Stimulated activated CD8-positive, alpha-beta memory T cell treated with anti-CD3 and anti-CD28 coated beads, Interleukin-12 subunit alpha, Interleukin-12 subunit beta, amount 100 ng/mL, for 4 hours (primary cell): ENCODE measurements around the gene IQCK.

Source experiments
- DNase-seq: peaks from one replicate; pipeline ENCODE4 v3.0.0-alpha.2; 2020; ENCODE audit warnings: low read depth

Gene IQCK

DNA sequence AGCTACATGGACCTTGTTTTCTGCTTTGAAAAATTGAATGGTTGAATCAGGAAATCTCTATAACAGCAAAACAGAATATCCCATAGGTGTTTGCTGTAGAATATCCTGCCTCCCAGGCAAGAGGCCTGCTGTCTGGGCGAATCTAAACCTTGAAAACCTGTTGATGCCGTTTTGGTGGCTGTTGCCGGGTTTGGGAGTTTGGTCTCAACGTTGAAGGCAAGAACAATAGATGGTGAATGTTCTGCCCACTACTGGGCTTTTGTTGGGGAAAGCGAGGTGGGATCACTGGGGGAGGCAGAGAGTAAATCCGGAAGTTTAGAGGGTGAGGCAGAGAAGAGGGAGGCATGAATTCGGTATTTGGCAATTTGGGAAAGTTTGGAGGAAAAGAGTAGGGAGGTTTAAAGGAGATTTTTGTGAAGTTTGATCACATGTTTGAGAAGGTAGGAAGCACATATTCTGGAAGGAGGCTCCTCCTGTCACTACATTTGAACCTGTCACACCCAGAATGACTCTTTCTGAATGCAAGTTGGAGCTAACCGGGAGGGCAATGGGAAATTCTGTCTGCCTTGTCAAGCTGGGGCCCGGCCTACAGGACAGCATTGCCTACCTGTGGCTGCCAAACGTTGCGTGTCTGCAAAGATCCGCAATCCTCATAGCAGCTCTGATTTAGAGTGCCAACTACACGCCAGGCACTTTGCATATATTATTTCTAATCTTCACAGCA, 120.1 kb downstream of the IQCK start:
- no peak for DNase-seq

- no peak for DNase-seq
These were observed 122.5 kb downstream of the IQCK start for GRCh38 chr16:19840524-19841110.

DNA sequence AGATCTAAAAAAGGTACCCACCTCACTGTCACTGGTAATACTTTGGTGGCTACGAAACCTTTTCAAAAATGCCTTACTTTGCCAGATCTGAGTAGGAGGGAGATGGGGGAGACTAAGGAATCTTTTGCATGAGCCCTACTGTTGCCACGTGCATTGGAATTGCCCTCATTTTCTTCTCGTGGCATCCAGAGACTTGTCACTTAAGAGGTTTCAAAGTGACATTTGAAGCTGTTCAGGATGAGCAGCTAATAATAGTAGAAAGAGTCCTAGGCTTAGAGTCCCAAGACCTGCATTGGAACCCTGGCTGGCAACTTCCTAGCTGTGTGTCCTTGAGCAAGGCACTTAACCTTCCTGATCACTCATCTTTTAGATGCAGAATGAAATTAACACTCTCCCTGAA, 123.1 kb downstream of the IQCK start:
- no peak for DNase-seq

GRCh38 chr16:19842426-19843157, 124.5 kb downstream of the IQCK start:
- DNase-seq = no peak

DNA sequence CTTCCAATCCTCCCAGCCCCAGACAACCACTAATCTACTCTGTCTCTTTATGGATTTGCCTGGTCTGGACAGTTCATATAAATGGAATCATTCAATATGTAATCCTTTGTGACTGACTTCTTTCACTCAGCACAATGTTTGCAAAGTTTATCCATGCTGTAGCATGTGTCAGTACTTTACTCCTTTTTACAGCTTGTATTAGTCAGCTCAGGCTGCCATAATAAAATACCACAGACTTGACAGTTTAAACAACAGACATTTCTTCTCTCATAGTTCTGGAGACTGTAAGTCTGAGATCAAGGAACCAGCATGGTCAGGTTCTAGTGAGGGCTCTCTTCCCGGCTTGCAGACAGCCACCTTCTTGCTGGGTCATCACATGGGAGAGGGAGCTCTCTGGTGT, 125.3 kb downstream of the IQCK start:
- no peak for DNase-seq

GRCh38 chr16:19844945-19845641, 127.0 kb downstream of the IQCK start:
- no peak for DNase-seq

- no peak for DNase-seq
These were observed 128.4 kb downstream of the IQCK start for GRCh38 chr16:19846436-19846835.

DNA sequence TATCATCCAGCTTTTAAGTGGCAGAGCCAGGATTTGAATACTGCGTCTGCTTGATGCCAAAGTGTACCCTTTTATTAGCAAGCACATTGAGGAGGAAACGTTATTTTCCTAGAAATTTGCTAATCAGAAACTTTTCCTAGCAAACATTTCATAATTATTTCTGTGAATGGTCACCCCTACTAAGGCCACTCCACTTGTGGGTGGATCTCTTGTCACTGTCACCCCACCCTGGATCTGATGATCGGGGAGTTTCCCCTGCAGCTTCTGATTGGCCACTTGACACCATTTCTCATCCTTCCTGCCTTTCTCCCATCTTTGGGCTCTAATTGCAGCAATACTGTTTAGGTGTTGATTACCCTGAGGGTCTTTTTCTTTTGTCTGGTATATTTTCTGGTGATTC, 130.7 kb downstream of the IQCK start:
- no peak for DNase-seq

- DNase-seq = no peak
These were observed 132.2 kb downstream of the IQCK start for GRCh38 chr16:19850131-19850817.

GRCh38 chr16:19851476-19851875, 133.4 kb downstream of the IQCK start:
- no peak for DNase-seq

- no peak for DNase-seq
These were observed 135.2 kb downstream of the IQCK start for GRCh38 chr16:19853132-19853741.

DNA sequence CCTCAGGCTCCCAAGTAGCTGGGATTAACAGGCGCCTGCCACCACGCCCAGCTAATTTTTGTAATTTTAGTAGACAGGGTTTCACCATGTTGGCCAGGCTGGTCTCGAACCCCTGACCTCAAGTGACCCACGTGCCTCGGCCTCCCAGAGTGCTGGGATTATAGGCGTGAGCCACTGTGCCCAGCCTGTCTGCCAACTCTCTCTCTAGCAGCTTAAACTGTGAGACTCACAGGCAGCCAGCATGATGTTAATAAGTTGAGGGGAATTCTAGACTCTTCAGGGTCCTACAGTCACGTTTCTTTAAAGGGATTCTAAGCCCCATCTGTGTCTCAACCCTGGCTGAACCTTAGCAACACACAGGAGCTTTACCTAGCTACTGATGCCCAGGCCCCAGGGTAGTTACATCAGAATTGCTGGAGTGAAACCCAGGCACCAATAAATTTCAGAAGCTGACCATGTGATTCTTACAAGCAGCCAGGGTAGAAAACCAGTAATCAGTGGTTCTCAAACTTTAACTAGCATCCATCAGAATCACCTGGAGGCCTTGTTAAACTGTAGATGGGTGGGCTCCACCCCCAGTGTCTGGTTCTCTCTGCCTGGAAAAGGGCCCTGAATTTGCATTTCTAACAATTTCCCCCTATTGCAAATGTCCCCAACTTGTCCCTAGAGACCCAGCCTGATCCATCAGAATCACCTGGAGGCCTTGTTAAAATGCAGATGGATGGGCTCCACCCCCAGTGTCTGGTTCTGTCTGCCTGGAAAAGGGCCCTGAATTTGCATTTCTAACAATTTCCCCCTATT, 135.9 kb downstream of the IQCK start:
- no peak for DNase-seq

- DNase-seq = no peak
These were observed 136.4 kb downstream of the IQCK start for GRCh38 chr16:19854543-19854876.

DNA sequence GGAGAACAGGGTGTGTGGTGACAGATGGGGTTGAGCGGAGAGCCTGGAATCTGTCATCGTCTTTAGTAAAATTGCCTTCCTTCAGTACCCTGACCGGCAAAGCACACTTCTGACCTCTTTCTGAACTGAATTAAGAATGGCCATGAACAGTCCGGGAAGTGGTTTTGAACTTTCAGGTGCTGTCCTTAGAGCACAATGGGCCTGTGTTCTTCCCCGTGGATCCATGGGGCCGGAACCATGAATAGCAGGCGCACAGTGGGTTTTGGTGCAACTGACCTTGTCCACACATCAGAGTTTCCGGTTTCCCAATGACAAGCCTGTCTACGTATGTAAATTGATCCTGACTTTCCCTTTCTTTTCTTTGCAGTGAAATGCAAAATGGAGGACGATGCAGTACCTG, 138.0 kb downstream of the IQCK start:
- DNase-seq = no peak

GRCh38 chr16:19857593-19858339, 139.7 kb downstream of the IQCK start:
- DNase-seq = no peak

GRCh38 chr16:19858340-19859018, 140.4 kb downstream of the IQCK start:
- DNase-seq = no peak

DNA sequence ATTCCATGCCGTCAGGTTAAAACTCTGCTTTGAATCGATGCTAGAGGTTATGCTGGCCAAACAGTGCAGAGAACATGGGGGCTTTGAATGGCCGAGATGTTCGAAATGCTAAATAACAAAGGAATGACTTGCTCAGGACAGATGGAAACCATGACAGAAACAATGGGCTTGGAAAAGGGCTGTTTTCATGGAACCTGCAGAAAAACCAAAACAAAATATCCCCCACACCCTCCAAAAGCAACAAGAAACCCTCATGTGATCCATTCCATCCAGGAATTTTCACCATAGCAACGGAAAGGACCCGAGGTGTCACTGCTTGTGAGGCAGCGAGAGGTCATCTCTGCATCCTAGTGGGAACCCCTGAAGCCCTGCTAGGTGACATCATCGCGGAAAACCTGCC, 141.1 kb downstream of the IQCK start:
- DNase-seq = no peak

GRCh38 chr16:19859603-19860002, 141.5 kb downstream of the IQCK start:
- no peak for DNase-seq

GRCh38 chr16:19860166-19861041, 142.3 kb downstream of the IQCK start:
- DNase-seq = no peak
